ENCODE data around the gene S100B. TPM values are rescaled to one million over a fixed set of nuclear protein-coding genes. Genes with fewer than 3 reads are reported as not detected.

The S100B gene
- total and polyA plus RNA-seq, 2 donors (not counting 3 experiments of a cell fraction or from before 2014, with no cell fraction given) = not detected

GRCh38 chr21:46597896-46598343 is 7.0 kb downstream of the S100B start:
- no peak for TF ChIP-seq POLR2AphosphoS5 (IDR thresholded peaks at IDR 0.05; ENCODE audit: insufficient read depth, low read depth, low read length)
- no peak for TF ChIP-seq MYC (IDR thresholded peaks at IDR 0.05; ENCODE audit: low read depth, low read length)
- TF ChIP-seq JUN (IDR thresholded peaks at IDR 0.05; ENCODE audit: borderline replicate concordance, insufficient read depth, insufficient read length, low read depth) = no peak
- no peak for TF ChIP-seq CTCF (IDR thresholded peaks at IDR 0.05; ENCODE audit: extremely low read depth in 1 of 2, insufficient read depth in 1 of 2, low read depth in 1 of 2, low read length in 2 of 2)
- no peak for TF ChIP-seq GATA2 (IDR thresholded peaks at IDR 0.05; ENCODE audit: insufficient read depth, insufficient read length, low read depth, low read length)
- no peak for TF ChIP-seq MAX (IDR thresholded peaks at IDR 0.05; ENCODE audit: insufficient read depth, insufficient read length)
- no peak for TF ChIP-seq FOS (IDR thresholded peaks at IDR 0.05; ENCODE audit: borderline replicate concordance, insufficient read depth, low read length)

More at GRCh38 chr21:46597896-46598343, 7.0 kb downstream of the S100B start:
- dilution Hi-C loops (cut with MboI; ENCODE audit: extremely low pct_ligation_motif_present, low sequenced_read_pairs) (no loop called here), intact Hi-C loops (cut with micrococcal nuclease) (no loop called here)
- H3K79me2 ChIP-seq (ENCODE audit: control insufficient read depth, insufficient read depth, low read length) = no peaks in the 10 kb centered on the region
- no peak overlapping the region for H3K9ac ChIP-seq (replicated peaks; ENCODE audit: extremely low read depth, insufficient read depth, low read length)
- no peaks in the 10 kb centered on the region for H3K9me3 ChIP-seq (replicated peaks; ENCODE audit: control insufficient read depth, insufficient read depth, low read length)
- no peak overlapping the region for H3K4me3 ChIP-seq (replicated peaks in 1 of 3; ENCODE audit: insufficient read depth in 1 of 3, low read depth in 1 of 3, low read length in 3 of 3)
- H3K27me3 ChIP-seq (ENCODE audit: control insufficient read depth in 2 of 2, insufficient read depth in 2 of 2, low read length in 2 of 2) = peaks cover 0 to 3% of the 10 kb centered on the region in 2 experiments
- H2AFZ ChIP-seq (ENCODE audit: low read depth, low read length) = no peak overlapping the region
- no peak overlapping the region for H3K4me2 ChIP-seq (ENCODE audit: insufficient read depth, low read length)
- no TSS peak for BruUV-seq (replicated peaks)
- DNase-seq (ENCODE audit: low read depth, low spot score) (no peak), FAIRE-seq (no peak)
- H3K9me1 ChIP-seq (replicated peaks; ENCODE audit: control insufficient read depth, extremely low read depth, insufficient read depth, low read length) = no peaks in the 10 kb centered on the region
- ChIA-PET POLR2A (no interaction called here), CTCF (interaction anchor here (1.6 to 1.8 kb wide), 2 partner anchors 10 to 12 kb away, joined by 3 to 4 read pairs; no protein-coding TSS in a partner anchor)
- no peaks in the 10 kb centered on the region for H4K20me1 ChIP-seq (replicated peaks; ENCODE audit: control insufficient read depth, extremely low read depth, insufficient read depth, low read length)
- H3K4me1 ChIP-seq (ENCODE audit: control insufficient read depth, extremely low read depth, insufficient read depth, low read length) = peaks cover 15% of the 10 kb centered on the region
- H3K36me3 ChIP-seq (ENCODE audit: control insufficient read depth in 2 of 2, extremely low read depth in 1 of 2, insufficient read depth in 2 of 2, low read length in 2 of 2) = no peaks in the 10 kb centered on the region
- H3K27ac ChIP-seq (ENCODE audit: insufficient read depth, low read depth, low read length) = no peak overlapping the region

Data from endothelial cell of umbilical vein (primary cell).